Rectal smooth muscle tissue (tissue), 1 donor: ENCODE results near the gene ATP2A3.

ENCODE experiments used
- H3K27ac ChIP-seq: one replicate; pipeline ENCODE4 v1.7.0; 2013; ENCODE audit warnings: low read depth, low read length, inconsistent platforms
- H3K27me3 ChIP-seq: one replicate; pipeline ENCODE4 v1.7.0; 2013; ENCODE audit warnings: low read length; ENCODE audit not compliant: control insufficient read depth, insufficient read depth
- H3K36me3 ChIP-seq: one replicate; pipeline ENCODE4 v1.7.0; 2013; ENCODE audit warnings: low read length; ENCODE audit not compliant: control insufficient read depth, insufficient read depth
- H3K4me1 ChIP-seq: one replicate; pipeline ENCODE4 v1.7.0; 2013; ENCODE audit warnings: low read length; ENCODE audit not compliant: control insufficient read depth, insufficient read depth
- H3K4me3 ChIP-seq: one replicate; pipeline ENCODE4 v1.7.0; 2013; ENCODE audit warnings: low read length
- H3K9ac ChIP-seq: one replicate; pipeline ENCODE4 v1.7.0; 2013; ENCODE audit warnings: low read length

ATP2A3 gene

GRCh38 chr17:3988297-3989040 lies 24.2 kb upstream of the ATP2A3 start:
- Histone ChIP-seq H3K9ac (no peak overlapping the region), H3K4me1 (no peaks in the 10 kb centered on the region), H3K36me3 (no peaks in the 10 kb centered on the region), H3K27me3 (no peaks in the 10 kb centered on the region), H3K4me3 (no peak overlapping the region), H3K27ac (no peak overlapping the region)

- Histone ChIP-seq H3K27me3 (no peaks in the 10 kb centered on the region), H3K36me3 (no peaks in the 10 kb centered on the region), H3K4me1 (no peaks in the 10 kb centered on the region), H3K27ac (no peak overlapping the region), H3K4me3 (no peak overlapping the region), H3K9ac (no peak overlapping the region)
Observed at GRCh38 chr17:3986939-3987335, 22.7 kb upstream of the ATP2A3 start.

- Histone ChIP-seq H3K4me3 (no peak overlapping the region), H3K36me3 (no peaks in the 10 kb centered on the region), H3K9ac (no peak overlapping the region), H3K4me1 (no peaks in the 10 kb centered on the region), H3K27ac (no peak overlapping the region), H3K27me3 (no peaks in the 10 kb centered on the region)
Observed at GRCh38 chr17:3986270-3986938, 22.2 kb upstream of the ATP2A3 start.

GRCh38 chr17:3985846-3986245 lies 21.6 kb upstream of the ATP2A3 start:
- H3K27ac ChIP-seq = no peak overlapping the region
- no peak overlapping the region for H3K4me3 ChIP-seq
- H3K9ac ChIP-seq = no peak overlapping the region
- no peaks in the 10 kb centered on the region for H3K27me3 ChIP-seq
- no peaks in the 10 kb centered on the region for H3K4me1 ChIP-seq
- no peaks in the 10 kb centered on the region for H3K36me3 ChIP-seq

GRCh38 chr17:3983606-3984484 lies 19.6 kb upstream of the ATP2A3 start:
- Histone ChIP-seq H3K27ac (no peak overlapping the region), H3K36me3 (no peaks in the 10 kb centered on the region), H3K4me3 (no peak overlapping the region), H3K4me1 (no peaks in the 10 kb centered on the region), H3K9ac (no peak overlapping the region), H3K27me3 (no peaks in the 10 kb centered on the region)

GRCh38 chr17:3982541-3983017 lies 18.3 kb upstream of the ATP2A3 start:
- Histone ChIP-seq H3K36me3 (no peaks in the 10 kb centered on the region), H3K27ac (no peak overlapping the region), H3K4me3 (no peak overlapping the region), H3K27me3 (no peaks in the 10 kb centered on the region), H3K9ac (no peak overlapping the region), H3K4me1 (no peaks in the 10 kb centered on the region)

GRCh38 chr17:3982113-3982512 lies 17.9 kb upstream of the ATP2A3 start:
- H3K27me3 ChIP-seq = no peaks in the 10 kb centered on the region
- H3K4me1 ChIP-seq = no peaks in the 10 kb centered on the region
- H3K4me3 ChIP-seq = no peak overlapping the region
- H3K9ac ChIP-seq = no peak overlapping the region
- no peaks in the 10 kb centered on the region for H3K36me3 ChIP-seq
- H3K27ac ChIP-seq = no peak overlapping the region

- H3K4me3 ChIP-seq = no peak overlapping the region
- no peaks in the 10 kb centered on the region for H3K27me3 ChIP-seq
- H3K9ac ChIP-seq = no peak overlapping the region
- H3K36me3 ChIP-seq = no peaks in the 10 kb centered on the region
- no peaks in the 10 kb centered on the region for H3K4me1 ChIP-seq
- H3K27ac ChIP-seq = no peak overlapping the region
Observed at GRCh38 chr17:3981455-3981854, 17.2 kb upstream of the ATP2A3 start.

GRCh38 chr17:3980381-3981014 lies 16.3 kb upstream of the ATP2A3 start:
- Histone ChIP-seq H3K9ac (no peak overlapping the region), H3K27ac (no peak overlapping the region), H3K36me3 (no peaks in the 10 kb centered on the region), H3K27me3 (no peaks in the 10 kb centered on the region), H3K4me1 (no peaks in the 10 kb centered on the region), H3K4me3 (no peak overlapping the region)

- H3K9ac ChIP-seq = no peak overlapping the region
- no peaks in the 10 kb centered on the region for H3K36me3 ChIP-seq
- no peaks in the 10 kb centered on the region for H3K4me1 ChIP-seq
- no peak overlapping the region for H3K4me3 ChIP-seq
- H3K27ac ChIP-seq = no peak overlapping the region
- H3K27me3 ChIP-seq = no peaks in the 10 kb centered on the region
Observed at GRCh38 chr17:3979290-3979611, 15.0 kb upstream of the ATP2A3 start.

- Histone ChIP-seq H3K27me3 (no peaks in the 10 kb centered on the region), H3K27ac (no peak overlapping the region), H3K36me3 (no peaks in the 10 kb centered on the region), H3K4me1 (no peaks in the 10 kb centered on the region), H3K4me3 (no peak overlapping the region), H3K9ac (no peak overlapping the region)
Observed at GRCh38 chr17:3978421-3979289, 14.4 kb upstream of the ATP2A3 start.
